DOHH2 (cell line): ENCODE data around the gene PDGFB.
A peak's percentile ranks its signal among the peaks of the same experiment; 100 is the strongest.

Experiments
- H3F3A ChIP-seq: fragments of 200-600 bp; sonication (generic), shearing (Covaris generic); 2 replicates; pipeline ENCODE4 v1.6.0; 2016; ENCODE audit warnings: antibody characterized with exemption, mild to moderate bottlenecking; ENCODE audit not compliant: control insufficient read depth, insufficient read depth
- H3K27ac ChIP-seq: fragments of 200-600 bp; sonication (generic); 2 replicates; pipeline ENCODE4 v1.5.1; 2014; ENCODE audit warnings: low read depth, mild to moderate bottlenecking, low read length, moderate library complexity
- H3K27me3 ChIP-seq: fragments of 200-600 bp; sonication (generic); 2 replicates; pipeline ENCODE4 v1.6.1; 2014; ENCODE audit warnings: mild to moderate bottlenecking, low read length, mixed read lengths; ENCODE audit not compliant: control insufficient read depth
- H3K36me3 ChIP-seq: fragments of 200-600 bp; sonication (generic); 2 replicates; pipeline ENCODE4 v1.6.1; 2014; ENCODE audit warnings: mild to moderate bottlenecking, low read length, moderate library complexity, mixed read lengths; ENCODE audit not compliant: control insufficient read depth
- H3K4me1 ChIP-seq: fragments of 200-600 bp; sonication (generic); 2 replicates; pipeline ENCODE4 v1.6.1; 2014; ENCODE audit warnings: mild to moderate bottlenecking, low read length, mixed read lengths; ENCODE audit not compliant: control insufficient read depth
- H3K4me2 ChIP-seq: fragments of 200-600 bp; sonication (generic); 2 replicates; pipeline ENCODE4 v1.6.0; 2014; ENCODE audit warnings: mild to moderate bottlenecking, low read length, moderate library complexity
- H3K4me3 ChIP-seq: fragments of 200-600 bp; sonication (generic); 2 replicates; pipeline ENCODE4 v1.5.1; 2014; ENCODE audit warnings: mild to moderate bottlenecking, low read length, mixed read lengths
- H3K79me2 ChIP-seq: fragments of 200-600 bp; sonication (generic); 2 replicates; pipeline ENCODE4 v1.6.1; 2014; ENCODE audit warnings: mild to moderate bottlenecking, low read length, mixed read lengths; ENCODE audit not compliant: control insufficient read depth
- H3K9me2 ChIP-seq: fragments of 200-600 bp; sonication (generic); replicated peaks from 2 replicates; pipeline ENCODE4 v1.6.1; 2014; ENCODE audit warnings: mild to moderate bottlenecking, low read length, mixed read lengths; ENCODE audit not compliant: control insufficient read depth
- H3K9me3 ChIP-seq: fragments of 200-600 bp; sonication (generic); 2 replicates; pipeline ENCODE4 v1.6.1; 2014; ENCODE audit warnings: antibody characterized with exemption, low read length, mixed read lengths; ENCODE audit not compliant: control insufficient read depth, insufficient read depth
- H4K20me1 ChIP-seq: fragments of 200-600 bp; sonication (generic); 2 replicates; pipeline ENCODE4 v1.6.0; 2014; ENCODE audit warnings: low read depth, mild to moderate bottlenecking, antibody characterized with exemption, low read length, moderate library complexity; ENCODE audit not compliant: control insufficient read depth, insufficient read depth
- EZH2phosphoT487 ChIP-seq: fragments of 200-600 bp; sonication (generic); IDR thresholded peaks from 2 replicates; pipeline ENCODE4 v1.6.1; 2017; ENCODE audit warnings: borderline replicate concordance, mild to moderate bottlenecking, antibody characterized with exemption, low read length, moderate library complexity, mixed read lengths
- TF ChIP-seq, protein P1 (sequence below): fragments of 200-600 bp; sonication (generic); IDR thresholded peaks from one replicate; pipeline ENCODE4 v1.5.1; 2014; ENCODE audit warnings: antibody characterized with exemption, mild to moderate bottlenecking, low read depth, low read length; ENCODE audit not compliant: poor library complexity, severe bottlenecking

Gene PDGFB

DNA sequence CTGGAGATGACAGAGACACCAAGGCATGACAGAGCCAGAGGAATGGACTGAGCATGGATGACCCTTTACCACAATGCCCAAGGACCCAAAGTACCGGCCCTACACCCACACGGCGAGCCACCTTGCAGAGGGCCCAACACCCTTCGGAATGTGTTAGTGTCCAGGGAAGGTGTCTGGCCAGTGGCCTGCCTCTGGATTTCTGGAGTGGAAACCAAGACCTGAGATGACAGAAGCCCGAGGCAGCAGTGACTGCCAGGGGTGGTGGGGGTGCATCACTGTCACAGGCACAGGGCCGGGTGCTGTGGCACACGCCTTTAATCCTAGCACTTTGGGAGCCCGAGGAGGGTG is 28.7 kb downstream of the PDGFB start:
- Histone ChIP-seq H3K4me2 (no peak overlapping the region), H3K36me3 (no peaks in the 10 kb centered on the region), H4K20me1 (no peaks in the 10 kb centered on the region; the same call in 1 of the 2 replicates), H3K27me3 (peaks cover 28% of the 10 kb centered on the region), H3K27ac (no peak overlapping the region), H3K79me2 (no peaks in the 10 kb centered on the region), H3K4me1 (no peaks in the 10 kb centered on the region), H3K9me2 (no peaks in the 10 kb centered on the region), H3K4me3 (no peak overlapping the region), H3K9me3 (no peaks in the 10 kb centered on the region), H3F3A (no peaks in the 10 kb centered on the region)
- no peak for TF ChIP-seq EZH2phosphoT487
- TF ChIP-seq, protein P1, sequence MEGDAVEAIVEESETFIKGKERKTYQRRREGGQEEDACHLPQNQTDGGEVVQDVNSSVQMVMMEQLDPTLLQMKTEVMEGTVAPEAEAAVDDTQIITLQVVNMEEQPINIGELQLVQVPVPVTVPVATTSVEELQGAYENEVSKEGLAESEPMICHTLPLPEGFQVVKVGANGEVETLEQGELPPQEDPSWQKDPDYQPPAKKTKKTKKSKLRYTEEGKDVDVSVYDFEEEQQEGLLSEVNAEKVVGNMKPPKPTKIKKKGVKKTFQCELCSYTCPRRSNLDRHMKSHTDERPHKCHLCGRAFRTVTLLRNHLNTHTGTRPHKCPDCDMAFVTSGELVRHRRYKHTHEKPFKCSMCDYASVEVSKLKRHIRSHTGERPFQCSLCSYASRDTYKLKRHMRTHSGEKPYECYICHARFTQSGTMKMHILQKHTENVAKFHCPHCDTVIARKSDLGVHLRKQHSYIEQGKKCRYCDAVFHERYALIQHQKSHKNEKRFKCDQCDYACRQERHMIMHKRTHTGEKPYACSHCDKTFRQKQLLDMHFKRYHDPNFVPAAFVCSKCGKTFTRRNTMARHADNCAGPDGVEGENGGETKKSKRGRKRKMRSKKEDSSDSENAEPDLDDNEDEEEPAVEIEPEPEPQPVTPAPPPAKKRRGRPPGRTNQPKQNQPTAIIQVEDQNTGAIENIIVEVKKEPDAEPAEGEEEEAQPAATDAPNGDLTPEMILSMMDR, result no peak

DNA sequence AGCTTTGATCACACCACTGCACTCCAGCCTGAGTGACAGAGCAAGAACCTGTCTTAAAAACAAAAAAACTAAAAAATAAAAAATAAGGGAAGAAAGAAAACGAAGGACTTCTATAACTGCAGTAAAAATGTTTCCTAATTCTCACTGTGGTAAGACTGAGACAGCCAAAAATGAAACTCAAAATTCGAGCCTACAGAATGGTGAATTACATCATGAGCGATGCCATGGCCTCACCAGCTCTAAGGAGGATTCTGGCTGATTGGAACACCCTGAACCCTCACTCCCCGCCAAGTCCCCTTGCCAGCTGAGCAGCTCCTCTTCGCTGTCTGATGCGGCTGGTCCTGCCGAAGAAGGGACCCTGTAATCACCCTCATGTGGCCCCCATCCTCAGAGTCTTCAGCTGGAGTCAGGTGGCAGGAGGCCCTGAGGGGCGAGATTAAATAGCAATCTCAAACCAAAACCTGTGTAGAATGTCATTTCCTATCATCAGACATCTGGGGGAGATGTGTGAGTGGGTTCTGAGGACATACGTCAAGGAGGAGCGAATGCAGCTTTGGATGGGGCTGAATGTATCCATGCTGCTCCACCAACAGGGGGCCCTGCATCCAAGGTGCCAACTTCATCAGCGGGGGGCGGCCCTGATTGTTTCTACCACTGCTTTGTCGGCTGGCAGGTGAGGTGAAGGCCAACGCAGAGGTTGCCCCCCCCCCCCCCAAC is 29.2 kb downstream of the PDGFB start:
- Histone ChIP-seq H3K4me2 (no peak overlapping the region), H3F3A (no peaks in the 10 kb centered on the region), H3K27me3 (peaks cover 25% of the 10 kb centered on the region), H3K4me3 (no peak overlapping the region), H4K20me1 (no peaks in the 10 kb centered on the region; the same call in 1 of the 2 replicates), H3K36me3 (no peaks in the 10 kb centered on the region), H3K79me2 (no peaks in the 10 kb centered on the region), H3K9me3 (no peaks in the 10 kb centered on the region), H3K4me1 (no peaks in the 10 kb centered on the region), H3K27ac (no peak overlapping the region), H3K9me2 (no peaks in the 10 kb centered on the region)
- no peak for TF ChIP-seq EZH2phosphoT487
- TF ChIP-seq, protein P1, result peak; percentile 75

- no peak overlapping the region for H3K27ac ChIP-seq
- no peak overlapping the region for H3K4me2 ChIP-seq
- H3K4me1 ChIP-seq, result no peaks in the 10 kb centered on the region
- H3K27me3 ChIP-seq, result peaks cover 25% of the 10 kb centered on the region
- no peaks in the 10 kb centered on the region for H3K9me2 ChIP-seq
- no peaks in the 10 kb centered on the region for H3K79me2 ChIP-seq
- H3K4me3 ChIP-seq, result no peak overlapping the region
- TF ChIP-seq, protein P1, result no peak
- H3K36me3 ChIP-seq, result no peaks in the 10 kb centered on the region
- no peaks in the 10 kb centered on the region; the same call in 1 of the 2 replicates for H4K20me1 ChIP-seq
- H3F3A ChIP-seq, result no peaks in the 10 kb centered on the region
- H3K9me3 ChIP-seq, result no peaks in the 10 kb centered on the region
Observed at GRCh38 chr22:39215070-39215396, 29.7 kb downstream of the PDGFB start.
